Stomach smooth muscle (tissue), 2 donors: ENCODE data around the gene TTC32.
"Not testable (repeated sequence)": the region's sequence is repeated elsewhere in the genome, so short reads cannot be mapped to it uniquely, and the experiment has no call there.

Experiments used
- H3K27ac ChIP-seq: one replicate; pipeline ENCODE4 v1.7.0; 2013; ENCODE audit warnings: mild to moderate bottlenecking, low read length, inconsistent platforms
- H3K27me3 ChIP-seq, 2 donors: one replicate each; pipeline ENCODE4 v1.7.0; 2013; ENCODE audit warnings: low read length in 2 of 2; ENCODE audit not compliant: insufficient read depth in 2 of 2, control insufficient read depth in 1 of 2
- H3K36me3 ChIP-seq, 2 donors: one replicate each; pipeline ENCODE4 v1.7.0; 2013; ENCODE audit warnings: low read length in 2 of 2; ENCODE audit not compliant: control insufficient read depth in 2 of 2, insufficient read depth in 2 of 2
- H3K4me1 ChIP-seq: one replicate; pipeline ENCODE4 v1.7.0; 2013; ENCODE audit warnings: low read length; ENCODE audit not compliant: control insufficient read depth, insufficient read depth
- H3K4me3 ChIP-seq, 2 donors: one replicate each; pipeline ENCODE4 v1.7.0; 2013; ENCODE audit warnings: low read length in 2 of 2
- H3K9ac ChIP-seq, 2 donors: one replicate each; pipeline ENCODE4 v1.7.0; 2013; ENCODE audit warnings: low read length in 2 of 2, mild to moderate bottlenecking in 1 of 2
- H3K9me3 ChIP-seq, 2 donors: one replicate each; pipeline ENCODE4 v1.7.0; 2013; ENCODE audit warnings: low read length in 2 of 2; ENCODE audit not compliant: control insufficient read depth in 2 of 2
- donor health status: healthy.
- donor health status: Pancreatic carcinoma.

TTC32 gene

GRCh38 chr2:19885791-19886190, 16.0 kb downstream of the TTC32 start:
- Histone ChIP-seq H3K9me3 (no peaks in the 10 kb centered on the region), H3K36me3 (peaks cover 0 to 2% of the 10 kb centered on the region in 2 donors), H3K27me3 (no peaks in the 10 kb centered on the region), H3K9ac (no peak overlapping the region), H3K27ac (no peak overlapping the region), H3K4me3 (no peak overlapping the region), H3K4me1 (no peaks in the 10 kb centered on the region)

DNA sequence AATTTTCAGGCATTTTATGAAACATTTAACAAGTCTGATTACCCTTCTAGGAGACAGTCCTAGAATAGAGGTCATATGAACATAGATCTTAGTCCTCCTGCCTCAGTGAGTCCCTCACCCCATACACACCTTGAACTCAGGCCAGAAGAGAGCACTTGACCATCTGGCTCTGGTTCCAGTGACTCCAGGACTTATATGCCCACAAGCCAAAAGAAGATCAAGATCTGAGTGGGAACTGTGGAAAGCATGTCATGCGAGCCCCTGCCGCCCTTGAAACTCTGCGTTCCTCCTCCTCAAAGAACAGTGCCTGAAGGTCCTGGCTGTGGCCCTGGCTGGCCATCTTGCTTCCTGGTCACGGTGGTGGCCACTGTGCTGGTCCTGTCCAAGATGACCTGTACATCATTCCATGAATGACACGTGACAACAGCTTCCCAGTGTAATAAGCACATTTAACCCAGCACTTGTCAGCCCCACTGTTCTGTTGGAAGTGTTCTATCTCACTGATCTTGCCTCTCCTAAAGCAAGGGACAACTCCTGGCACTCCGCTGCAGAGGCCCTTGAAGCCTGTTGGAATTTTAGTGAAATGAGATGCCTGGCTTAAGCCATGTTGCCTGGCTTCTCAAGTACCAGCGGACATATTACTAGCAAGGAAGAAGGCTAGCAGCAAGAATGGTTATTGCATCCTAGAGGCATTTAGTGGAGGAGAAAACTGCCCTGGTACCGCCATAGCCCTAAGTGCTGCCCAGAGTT, 17.6 kb downstream of the TTC32 start:
- Histone ChIP-seq H3K27me3 (no peaks in the 10 kb centered on the region), H3K36me3 (no peaks in the 10 kb centered on the region), H3K27ac (no peak overlapping the region), H3K9ac (no peak overlapping the region), H3K9me3 (no peaks in the 10 kb centered on the region), H3K4me3 (no peak overlapping the region), H3K4me1 (no peaks in the 10 kb centered on the region)

DNA sequence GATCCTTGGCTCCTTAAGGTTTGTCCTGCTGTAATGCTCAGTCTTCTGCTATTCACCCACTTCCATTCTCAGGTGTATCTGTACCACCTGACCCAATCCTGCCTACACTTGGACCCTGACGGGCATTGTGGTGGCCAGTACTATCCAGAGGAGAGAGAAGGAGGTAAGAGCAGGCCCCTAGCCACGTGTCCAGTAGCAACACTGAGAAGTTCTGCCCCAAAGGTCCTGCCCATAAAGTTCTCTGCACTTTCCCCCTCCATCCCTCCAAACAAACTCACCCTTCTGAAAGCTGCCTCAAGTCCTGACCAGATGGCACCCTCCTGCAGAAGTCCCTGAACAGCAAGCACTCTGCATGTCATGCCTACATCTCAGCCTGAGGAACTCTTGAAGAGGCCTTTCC, 18.3 kb downstream of the TTC32 start:
- Histone ChIP-seq H3K4me3 (no peak overlapping the region), H3K36me3 (no peaks in the 10 kb centered on the region), H3K27me3 (no peaks in the 10 kb centered on the region), H3K4me1 (no peaks in the 10 kb centered on the region), H3K27ac (no peak overlapping the region), H3K9ac (no peak overlapping the region), H3K9me3 (no peaks in the 10 kb centered on the region)

GRCh38 chr2:19882286-19882685, 19.5 kb downstream of the TTC32 start:
- Histone ChIP-seq H3K36me3 (no peaks in the 10 kb centered on the region), H3K4me1 (no peaks in the 10 kb centered on the region), H3K9me3 (no peaks in the 10 kb centered on the region), H3K4me3 (no peak overlapping the region), H3K27me3 (no peaks in the 10 kb centered on the region), H3K27ac (no peak overlapping the region), H3K9ac (no peak overlapping the region)

- Histone ChIP-seq H3K4me3 (no peak overlapping the region), H3K9ac (no peak overlapping the region), H3K27me3 (no peaks in the 10 kb centered on the region), H3K36me3 (no peaks in the 10 kb centered on the region), H3K9me3 (no peaks in the 10 kb centered on the region), H3K4me1 (no peaks in the 10 kb centered on the region), H3K27ac (no peak overlapping the region)
These were observed 19.9 kb downstream of the TTC32 start for GRCh38 chr2:19881908-19882265.

GRCh38 chr2:19881221-19881907, 20.4 kb downstream of the TTC32 start:
- Histone ChIP-seq H3K4me3 (no peak overlapping the region), H3K9me3 (no peaks in the 10 kb centered on the region), H3K9ac (no peak overlapping the region), H3K27ac (no peak overlapping the region), H3K27me3 (no peaks in the 10 kb centered on the region), H3K36me3 (no peaks in the 10 kb centered on the region), H3K4me1 (no peaks in the 10 kb centered on the region)

- H3K36me3 ChIP-seq, H3K4me1 ChIP-seq, H3K9ac ChIP-seq, H3K27ac ChIP-seq, H3K27me3 ChIP-seq, H3K4me3 ChIP-seq, H3K9me3 ChIP-seq: not testable (repeated sequence)
These were observed 21.6 kb downstream of the TTC32 start for GRCh38 chr2:19880191-19880590.

GRCh38 chr2:19879120-19879519, 22.7 kb downstream of the TTC32 start:
- no peaks in the 10 kb centered on the region for H3K27me3 ChIP-seq
- H3K9me3 ChIP-seq, result no peaks in the 10 kb centered on the region

DNA sequence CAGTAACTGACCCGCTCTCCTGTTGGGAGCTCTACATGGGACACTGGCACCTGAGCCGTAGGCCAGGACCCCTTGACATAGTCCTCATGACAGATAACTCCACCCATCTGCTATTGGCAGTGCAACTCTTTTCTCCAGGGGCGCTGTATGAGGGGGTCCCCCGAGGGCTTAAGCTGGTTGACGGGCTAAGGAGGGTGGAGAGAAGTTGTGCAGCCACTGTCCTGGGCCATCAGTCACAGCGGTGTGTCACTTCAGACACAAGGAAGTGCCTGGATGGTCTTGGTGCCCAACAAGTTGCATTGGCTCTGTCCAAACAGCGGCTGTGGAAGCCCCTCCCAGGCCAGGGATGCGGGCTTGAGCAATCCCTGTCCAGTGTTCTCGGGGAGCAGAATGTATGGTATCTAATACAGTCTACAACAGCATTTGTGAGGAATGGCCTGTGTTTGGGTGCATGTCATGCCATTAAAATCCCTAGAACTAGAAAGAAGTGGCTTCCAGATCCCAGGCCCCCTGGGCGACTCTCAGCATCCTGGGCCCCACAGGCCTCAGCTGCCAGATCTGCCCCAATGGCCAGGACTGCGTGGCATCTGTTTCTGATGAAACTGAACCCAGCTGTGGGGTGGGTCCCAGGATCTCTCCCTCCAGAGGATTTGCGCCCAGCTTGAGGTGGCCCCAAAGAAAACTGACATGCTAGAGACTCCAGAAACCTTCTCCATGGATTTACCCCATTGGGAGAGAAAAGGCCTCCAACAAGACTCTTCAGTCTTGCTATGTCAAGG, 23.3 kb downstream of the TTC32 start:
- Histone ChIP-seq H3K4me3 (no peak overlapping the region), H3K27ac (no peak overlapping the region), H3K9ac (no peak overlapping the region), H3K9me3 (no peaks in the 10 kb centered on the region), H3K4me1 (no peaks in the 10 kb centered on the region), H3K36me3 (no peaks in the 10 kb centered on the region), H3K27me3 (no peaks in the 10 kb centered on the region)

More at GRCh38 chr2:19879120-19879519, 22.7 kb downstream of the TTC32 start:
- H3K4me3 ChIP-seq, result no peak overlapping the region
- no peak overlapping the region for H3K27ac ChIP-seq
- H3K9ac ChIP-seq, result no peak overlapping the region
- H3K36me3 ChIP-seq, result no peaks in the 10 kb centered on the region
- H3K4me1 ChIP-seq, result no peaks in the 10 kb centered on the region

GRCh38 chr2:19876751-19877150, 25.0 kb downstream of the TTC32 start:
- no peak overlapping the region for H3K27ac ChIP-seq
- no peak overlapping the region for H3K4me3 ChIP-seq
- no peak overlapping the region for H3K9ac ChIP-seq
- H3K27me3 ChIP-seq, result no peaks in the 10 kb centered on the region
- H3K4me1 ChIP-seq, result no peaks in the 10 kb centered on the region
- no peaks in the 10 kb centered on the region for H3K9me3 ChIP-seq
- no peaks in the 10 kb centered on the region for H3K36me3 ChIP-seq
